ENCODE data around the gene WASHC3.
"Not testable (repeated sequence)": the region's sequence is repeated elsewhere in the genome, so short reads cannot be mapped to it uniquely, and the experiment has no call there.

DNA sequence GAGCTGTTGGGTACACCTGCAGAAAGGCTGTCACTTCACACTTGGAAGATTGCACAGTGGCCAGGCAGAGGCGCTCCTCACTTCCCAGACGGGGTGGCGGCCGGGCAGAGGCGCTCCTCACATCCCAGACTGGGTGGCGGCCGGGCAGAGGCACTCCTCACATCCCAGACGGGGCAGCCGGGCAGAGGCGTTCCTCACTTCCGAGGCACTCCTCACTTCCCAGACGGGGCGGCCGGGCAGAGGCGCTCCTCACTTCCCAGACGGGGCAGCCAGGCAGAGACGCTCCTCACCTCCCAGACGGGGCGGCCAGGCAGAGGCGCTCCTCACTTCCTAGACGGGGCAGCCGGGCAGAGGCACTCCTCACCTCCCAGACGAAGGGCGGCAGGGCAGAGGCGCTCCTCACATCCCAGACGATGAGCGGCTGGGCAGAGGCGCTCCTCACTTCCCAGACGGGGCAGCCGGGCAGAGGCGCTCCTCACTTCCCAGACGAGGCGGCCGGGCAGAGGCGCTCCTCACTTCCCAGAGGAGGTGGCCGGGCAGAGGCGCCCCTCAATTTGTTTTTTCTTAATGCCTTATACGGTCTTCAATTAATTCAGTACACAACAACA lies 27.5 kb upstream of the WASHC3 start:
- TF ChIP-seq, protein P1, sequence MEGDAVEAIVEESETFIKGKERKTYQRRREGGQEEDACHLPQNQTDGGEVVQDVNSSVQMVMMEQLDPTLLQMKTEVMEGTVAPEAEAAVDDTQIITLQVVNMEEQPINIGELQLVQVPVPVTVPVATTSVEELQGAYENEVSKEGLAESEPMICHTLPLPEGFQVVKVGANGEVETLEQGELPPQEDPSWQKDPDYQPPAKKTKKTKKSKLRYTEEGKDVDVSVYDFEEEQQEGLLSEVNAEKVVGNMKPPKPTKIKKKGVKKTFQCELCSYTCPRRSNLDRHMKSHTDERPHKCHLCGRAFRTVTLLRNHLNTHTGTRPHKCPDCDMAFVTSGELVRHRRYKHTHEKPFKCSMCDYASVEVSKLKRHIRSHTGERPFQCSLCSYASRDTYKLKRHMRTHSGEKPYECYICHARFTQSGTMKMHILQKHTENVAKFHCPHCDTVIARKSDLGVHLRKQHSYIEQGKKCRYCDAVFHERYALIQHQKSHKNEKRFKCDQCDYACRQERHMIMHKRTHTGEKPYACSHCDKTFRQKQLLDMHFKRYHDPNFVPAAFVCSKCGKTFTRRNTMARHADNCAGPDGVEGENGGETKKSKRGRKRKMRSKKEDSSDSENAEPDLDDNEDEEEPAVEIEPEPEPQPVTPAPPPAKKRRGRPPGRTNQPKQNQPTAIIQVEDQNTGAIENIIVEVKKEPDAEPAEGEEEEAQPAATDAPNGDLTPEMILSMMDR (conservative IDR thresholded peaks at IDR 0.05; ENCODE audit: low read length): not testable (repeated sequence)
- TF ChIP-seq EZH2phosphoT487 (IDR thresholded peaks at IDR 0.05; ENCODE audit: borderline replicate concordance, low read depth, low read length): not testable (repeated sequence)

Data from OCI-LY7 (cell line).